Neural cell (in vitro differentiated cells): Measurements from ENCODE around the gene HAAO. TPM values are rescaled to one million over a fixed set of nuclear protein-coding genes. Genes with fewer than 3 reads are reported as not detected.

Experiments
- H2AFZ ChIP-seq: fragments of 200-600, 300-800 bp; sonication (generic), shearing (Covaris generic); 2 replicates; pipeline ENCODE4 v1.6.0; 2014; ENCODE audit warnings: low read depth, mild to moderate bottlenecking, antibody characterized with exemption, low read length, moderate library complexity
- H3F3A ChIP-seq: fragments of 200-600 bp; shearing (Covaris generic); 2 replicates; pipeline ENCODE4 v1.6.1; 2016; ENCODE audit warnings: mild to moderate bottlenecking, moderate library complexity, mixed read lengths, antibody characterized with exemption, low read length; ENCODE audit not compliant: insufficient read depth, poor library complexity, severe bottlenecking
- H3K27ac ChIP-seq: fragments of 200-600, 300-800 bp; sonication (generic), shearing (Covaris generic); 2 replicates; pipeline ENCODE4 v1.5.1; 2014; ENCODE audit warnings: mild to moderate bottlenecking, low read length, moderate library complexity
- H3K27me3 ChIP-seq: fragments of 300-800, 200-600 bp; sonication (generic), shearing (Covaris generic); 2 replicates; pipeline ENCODE4 v1.6.0; 2014; ENCODE audit warnings: mild to moderate bottlenecking, low read depth, low read length, moderate library complexity; ENCODE audit not compliant: insufficient read depth
- H3K36me3 ChIP-seq: fragments of 300-800, 200-600 bp; sonication (generic), shearing (Covaris generic); 2 replicates; pipeline ENCODE4 v1.5.1; 2014; ENCODE audit warnings: mild to moderate bottlenecking, antibody characterized with exemption, low read length, moderate library complexity; ENCODE audit not compliant: insufficient read depth
- H3K4me2 ChIP-seq: fragments of 300-800, 200-600 bp; sonication (generic), shearing (Covaris generic); 2 replicates; pipeline ENCODE4 v1.6.0; 2014; ENCODE audit warnings: mild to moderate bottlenecking, low read length
- H3K4me3 ChIP-seq: fragments of 300-800, 200-600 bp; sonication (generic), shearing (Covaris generic); 2 replicates; pipeline ENCODE4 v1.5.1; 2014; ENCODE audit warnings: mild to moderate bottlenecking, low read length, moderate library complexity
- H3K79me2 ChIP-seq: fragments of 200-600 bp; shearing (Covaris generic); replicated peaks from 2 replicates; pipeline ENCODE4 v1.6.0; 2014; ENCODE audit warnings: mild to moderate bottlenecking, low read length, moderate library complexity; ENCODE audit not compliant: insufficient read depth
- H3K9ac ChIP-seq: fragments of 300-800, 200-600 bp; sonication (generic), shearing (Covaris generic); 2 replicates; pipeline ENCODE4 v1.6.1; 2016; ENCODE audit warnings: mild to moderate bottlenecking, low read length, mixed read lengths
- H3K9me2 ChIP-seq: fragments of 200-600 bp; shearing (Covaris generic); 2 replicates; pipeline ENCODE4 v1.6.1; 2016; ENCODE audit warnings: mild to moderate bottlenecking, low read length, mixed read lengths; ENCODE audit not compliant: insufficient read depth
- H3K9me3 ChIP-seq: fragments of 200-600, 300-800 bp; sonication (generic), shearing (Covaris generic); 2 replicates; pipeline ENCODE4 v1.6.1; 2016; ENCODE audit warnings: mild to moderate bottlenecking, mixed run types, low read length, moderate library complexity, mixed read lengths
- H4K20me1 ChIP-seq: fragments of 200-600 bp; shearing (Covaris generic); 2 replicates; pipeline ENCODE4 v1.6.1; 2016; ENCODE audit warnings: mild to moderate bottlenecking, mixed run types; ENCODE audit not compliant: insufficient read depth
- EP300 ChIP-seq: fragments of 450-650 bp; conservative IDR thresholded peaks from 2 replicates; pipeline ENCODE4 v1.6.1; 2014; ENCODE audit warnings: antibody characterized with exemption, mild to moderate bottlenecking, moderate library complexity; ENCODE audit not compliant: poor library complexity, severe bottlenecking
- EZH2 ChIP-seq: fragments of 200-600, 300-800 bp; shearing (Covaris generic), sonication (generic); IDR thresholded peaks from 2 replicates; pipeline ENCODE4 v1.6.1; 2014; ENCODE audit warnings: antibody characterized with exemption, low read length, borderline replicate concordance, mild to moderate bottlenecking; ENCODE audit not compliant: insufficient read depth, poor library complexity, severe bottlenecking
- MXI1 ChIP-seq: fragments of 450-650 bp; conservative IDR thresholded peaks from 2 replicates; pipeline ENCODE4 v1.6.1; 2014; ENCODE audit warnings: antibody characterized with exemption, mild to moderate bottlenecking; ENCODE audit not compliant: poor library complexity, severe bottlenecking
- POLR2AphosphoS5 ChIP-seq: IDR thresholded peaks from 2 replicates; pipeline ENCODE4 v1.6.1; 2012
- RAD21 ChIP-seq: fragments of 450-650 bp; conservative IDR thresholded peaks from 2 replicates; pipeline ENCODE4 v1.6.1; 2014; ENCODE audit warnings: antibody characterized with exemption, mild to moderate bottlenecking, moderate library complexity
- SMC3 ChIP-seq: fragments of 450-650 bp; conservative IDR thresholded peaks from 2 replicates; pipeline ENCODE4 v1.6.1; 2014; ENCODE audit warnings: antibody characterized with exemption, mild to moderate bottlenecking, moderate library complexity; ENCODE audit not compliant: poor library complexity
- TAF1 ChIP-seq: IDR thresholded peaks from 2 replicates; pipeline ENCODE4 v1.6.1; 2012; ENCODE audit warnings: low read depth
- polyA plus RNA-seq: library from polyadenylated mRNA; depleted of rRNA; stranded (reverse); fragments of >200 nt; gene quantifications from 2 replicates; pipeline ENCODE4 v1.2.3, GENCODE V29; 2014
- TF ChIP-seq, protein P1 (sequence below): IDR thresholded peaks from 2 replicates; pipeline ENCODE4 v1.6.1; 2012; ENCODE audit warnings: borderline replicate concordance

HAAO gene
- polyA plus RNA-seq, 1 donor from 2014 or later = not detected

DNA sequence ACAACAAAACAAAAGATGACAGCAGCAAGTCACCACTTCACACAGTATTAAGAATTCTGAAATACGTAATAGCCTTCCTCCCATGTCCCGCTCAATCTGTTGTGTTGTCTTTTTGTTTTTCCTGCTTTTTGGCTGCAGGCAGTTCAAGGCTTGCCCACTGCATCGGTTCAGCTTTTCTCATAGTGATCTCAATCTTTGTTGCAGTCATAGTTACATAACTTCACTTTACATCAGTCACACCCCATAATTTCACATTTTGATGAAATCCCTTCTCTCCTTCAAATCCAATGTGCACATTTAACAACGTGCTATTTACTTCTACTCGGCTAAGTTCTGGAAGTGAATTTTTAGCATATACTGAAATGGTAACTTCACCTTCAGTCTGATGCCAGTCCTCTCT, 33.8 kb upstream of the HAAO start:
- H3K4me3 ChIP-seq = no peak overlapping the region
- no peak overlapping the region for H3K4me2 ChIP-seq
- H3K9ac ChIP-seq = no peak overlapping the region
- TF ChIP-seq, protein P1, sequence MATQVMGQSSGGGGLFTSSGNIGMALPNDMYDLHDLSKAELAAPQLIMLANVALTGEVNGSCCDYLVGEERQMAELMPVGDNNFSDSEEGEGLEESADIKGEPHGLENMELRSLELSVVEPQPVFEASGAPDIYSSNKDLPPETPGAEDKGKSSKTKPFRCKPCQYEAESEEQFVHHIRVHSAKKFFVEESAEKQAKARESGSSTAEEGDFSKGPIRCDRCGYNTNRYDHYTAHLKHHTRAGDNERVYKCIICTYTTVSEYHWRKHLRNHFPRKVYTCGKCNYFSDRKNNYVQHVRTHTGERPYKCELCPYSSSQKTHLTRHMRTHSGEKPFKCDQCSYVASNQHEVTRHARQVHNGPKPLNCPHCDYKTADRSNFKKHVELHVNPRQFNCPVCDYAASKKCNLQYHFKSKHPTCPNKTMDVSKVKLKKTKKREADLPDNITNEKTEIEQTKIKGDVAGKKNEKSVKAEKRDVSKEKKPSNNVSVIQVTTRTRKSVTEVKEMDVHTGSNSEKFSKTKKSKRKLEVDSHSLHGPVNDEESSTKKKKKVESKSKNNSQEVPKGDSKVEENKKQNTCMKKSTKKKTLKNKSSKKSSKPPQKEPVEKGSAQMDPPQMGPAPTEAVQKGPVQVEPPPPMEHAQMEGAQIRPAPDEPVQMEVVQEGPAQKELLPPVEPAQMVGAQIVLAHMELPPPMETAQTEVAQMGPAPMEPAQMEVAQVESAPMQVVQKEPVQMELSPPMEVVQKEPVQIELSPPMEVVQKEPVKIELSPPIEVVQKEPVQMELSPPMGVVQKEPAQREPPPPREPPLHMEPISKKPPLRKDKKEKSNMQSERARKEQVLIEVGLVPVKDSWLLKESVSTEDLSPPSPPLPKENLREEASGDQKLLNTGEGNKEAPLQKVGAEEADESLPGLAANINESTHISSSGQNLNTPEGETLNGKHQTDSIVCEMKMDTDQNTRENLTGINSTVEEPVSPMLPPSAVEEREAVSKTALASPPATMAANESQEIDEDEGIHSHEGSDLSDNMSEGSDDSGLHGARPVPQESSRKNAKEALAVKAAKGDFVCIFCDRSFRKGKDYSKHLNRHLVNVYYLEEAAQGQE = no peak
- H2AFZ ChIP-seq = no peak overlapping the region
- no peaks in the 10 kb centered on the region for H3K9me3 ChIP-seq
- no peak overlapping the region for H3K27ac ChIP-seq
- H3K79me2 ChIP-seq = no peaks in the 10 kb centered on the region
- no peaks in the 10 kb centered on the region for H3K27me3 ChIP-seq
- H3K36me3 ChIP-seq = no peaks in the 10 kb centered on the region
- no peaks in the 10 kb centered on the region for H3K9me2 ChIP-seq
- H3F3A ChIP-seq = no peaks in the 10 kb centered on the region
- no peaks in the 10 kb centered on the region for H4K20me1 ChIP-seq

DNA sequence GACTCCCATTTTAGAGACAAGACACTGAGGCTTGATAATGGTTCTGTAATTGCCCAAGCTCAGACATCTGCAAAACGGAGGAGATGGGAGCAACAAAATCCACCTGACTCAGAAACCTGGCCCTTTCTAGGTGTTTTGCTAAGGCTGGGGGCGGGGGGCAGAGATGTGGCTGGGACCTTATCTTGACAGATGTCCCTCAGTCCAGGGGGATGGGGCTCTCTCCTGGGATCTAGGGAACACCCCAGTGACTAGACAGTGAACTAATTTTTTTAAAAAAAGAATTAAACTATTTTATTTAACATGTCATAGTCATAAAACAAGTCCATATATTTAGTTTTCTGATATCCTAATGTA, 32.0 kb upstream of the HAAO start:
- Histone ChIP-seq H3K79me2 (no peaks in the 10 kb centered on the region), H2AFZ (no peak overlapping the region), H3K9me3 (no peaks in the 10 kb centered on the region), H3F3A (no peaks in the 10 kb centered on the region), H3K27me3 (no peaks in the 10 kb centered on the region), H3K9me2 (no peaks in the 10 kb centered on the region), H3K27ac (no peak overlapping the region), H3K36me3 (no peaks in the 10 kb centered on the region), H3K9ac (no peak overlapping the region), H3K4me2 (no peak overlapping the region), H4K20me1 (no peaks in the 10 kb centered on the region), H3K4me3 (no peak overlapping the region)
- TF ChIP-seq POLR2AphosphoS5 (no peak), RAD21 (no peak), MXI1 (no peak), SMC3 (no peak), EZH2 (no peak)

DNA sequence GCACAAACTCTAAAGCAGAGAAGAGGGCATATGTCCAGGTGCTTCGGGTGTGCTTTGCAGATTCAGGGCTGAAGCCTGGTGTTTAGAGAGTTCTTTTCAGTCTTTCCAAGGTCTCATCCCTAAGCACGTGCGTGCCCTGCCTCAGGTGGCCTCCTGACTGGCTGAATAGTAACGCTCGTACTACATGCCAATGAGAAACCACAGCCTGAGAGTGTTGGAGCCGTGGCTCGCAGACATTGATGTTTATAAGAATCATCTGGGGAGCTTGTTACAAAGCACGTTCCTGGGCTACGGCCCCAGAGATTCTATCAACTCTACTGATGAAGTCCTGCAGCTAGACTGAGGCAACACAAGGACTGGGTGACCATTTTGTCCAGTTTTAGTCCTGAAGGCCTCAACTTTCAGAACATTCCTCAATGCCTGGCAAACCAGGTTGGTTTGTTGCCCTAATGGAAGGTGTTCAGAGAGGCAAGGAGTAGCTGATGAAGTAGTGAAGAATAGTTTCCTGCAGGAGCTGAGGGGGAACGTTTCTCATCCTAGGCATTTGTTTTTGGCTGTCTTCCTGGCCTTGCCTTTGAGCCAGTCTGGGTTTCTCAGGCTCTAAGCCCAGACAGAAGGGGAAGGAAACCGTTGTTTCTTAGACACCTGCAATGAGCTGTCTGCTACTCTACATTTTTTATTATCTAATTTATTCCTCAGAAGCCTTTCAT, 31.5 kb upstream of the HAAO start:
- Histone ChIP-seq H3F3A (no peaks in the 10 kb centered on the region), H3K27me3 (no peaks in the 10 kb centered on the region), H4K20me1 (no peaks in the 10 kb centered on the region), H3K4me2 (no peak overlapping the region), H2AFZ (no peak overlapping the region), H3K79me2 (no peaks in the 10 kb centered on the region), H3K4me3 (no peak overlapping the region), H3K9me3 (no peaks in the 10 kb centered on the region), H3K9ac (no peak overlapping the region), H3K36me3 (no peaks in the 10 kb centered on the region), H3K27ac (no peak overlapping the region), H3K9me2 (no peaks in the 10 kb centered on the region)
- TF ChIP-seq TAF1 (no peak), EP300 (no peak)
